Measurements from ENCODE around the gene FCSK. TPM values are rescaled to one million over a fixed set of nuclear protein-coding genes. Genes with fewer than 3 reads are reported as not detected.

The FCSK gene
- total RNA-seq, 2 experiments from 2014 or later, result 21.8 to 25.4 TPM

GRCh38 chr16:70457446-70458166, 3.2 kb downstream of the FCSK start:
- intact Hi-C loops (cut with DNase I, micrococcal nuclease), result no loop called here

GRCh38 chr16:70460737-70461261, 6.4 kb downstream of the FCSK start:
- peaks cover 3% of the 10 kb centered on the region for H3K4me1 ChIP-seq (ENCODE audit: insufficient read depth, low read length)
- no peak overlapping the region for H3K4me3 ChIP-seq (ENCODE audit: low read length)
- no peak overlapping the region for H3K27ac ChIP-seq (ENCODE audit: low read depth in 1 of 2, low read length in 2 of 2)
- no peak for ATAC-seq (ENCODE audit: poor library complexity)
- H3K9me3 ChIP-seq (ENCODE audit: control insufficient read depth in 1 of 2, insufficient read depth in 1 of 2, low read length in 2 of 2), result no peaks in the 10 kb centered on the region
- CTCF ChIA-PET, result no interaction called here
- intact Hi-C loops (cut with DNase I, micrococcal nuclease), result no loop called here
- Mint-ChIP-seq H3K27ac (no peak overlapping the region), H3K9me3 (no peaks in the 10 kb centered on the region), H3K27me3 (no peaks in the 10 kb centered on the region), H3K4me3 (no peak overlapping the region), H3K4me1 (ENCODE audit: low read depth) (peaks cover 6% of the 10 kb centered on the region), H3K36me3 (ENCODE audit: low read depth) (peaks cover 4% of the 10 kb centered on the region)
- no peaks in the 10 kb centered on the region for H3K27me3 ChIP-seq (ENCODE audit: control insufficient read depth in 1 of 2, insufficient read depth in 2 of 2, low read length in 2 of 2)
- POLR2A ChIA-PET, result no interaction called here
- TF ChIP-seq CTCF (IDR thresholded peaks at IDR 0.05), result no peak
- DNase-seq, result no peak
- H3K36me3 ChIP-seq (ENCODE audit: insufficient read depth, low read length), result peaks cover 18% of the 10 kb centered on the region

More at GRCh38 chr16:70457446-70458166, 3.2 kb downstream of the FCSK start:
- ChIA-PET CTCF (no interaction called here), POLR2A (no interaction called here)
- peak overlapping the region; percentile 81 for H3K4me3 Mint-ChIP-seq
- no peaks in the 10 kb centered on the region for H3K27me3 Mint-ChIP-seq
- H3K27ac Mint-ChIP-seq, result no peak overlapping the region
- no peak for TF ChIP-seq CTCF (IDR thresholded peaks at IDR 0.05)
- H3K27ac ChIP-seq (ENCODE audit: low read depth in 1 of 2, low read length in 2 of 2), result no peak overlapping the region
- H3K4me3 ChIP-seq (ENCODE audit: low read length), result no peak overlapping the region
- DNase-seq, result no peak
- peaks cover 23% of the 10 kb centered on the region for H3K4me1 Mint-ChIP-seq (ENCODE audit: low read depth)
- ATAC-seq (ENCODE audit: poor library complexity), result no peak
- no peaks in the 10 kb centered on the region for H3K27me3 ChIP-seq (ENCODE audit: control insufficient read depth in 1 of 2, insufficient read depth in 2 of 2, low read length in 2 of 2)
- H3K9me3 Mint-ChIP-seq, result no peaks in the 10 kb centered on the region
- peaks cover 12% of the 10 kb centered on the region for H3K36me3 Mint-ChIP-seq (ENCODE audit: low read depth)
- H3K4me1 ChIP-seq (ENCODE audit: insufficient read depth, low read length), result peaks cover 21% of the 10 kb centered on the region
- H3K9me3 ChIP-seq (ENCODE audit: control insufficient read depth in 1 of 2, insufficient read depth in 1 of 2, low read length in 2 of 2), result no peaks in the 10 kb centered on the region
- H3K36me3 ChIP-seq (ENCODE audit: insufficient read depth, low read length), result peaks cover 8% of the 10 kb centered on the region

- DNase-seq, result no peak
- Histone ChIP-seq H3K36me3 (ENCODE audit: insufficient read depth, low read length) (peaks cover 26% of the 10 kb centered on the region), H3K9me3 (ENCODE audit: control insufficient read depth in 1 of 2, insufficient read depth in 1 of 2, low read length in 2 of 2) (no peaks in the 10 kb centered on the region), H3K27ac (ENCODE audit: low read depth in 1 of 2, low read length in 2 of 2) (no peak overlapping the region), H3K27me3 (ENCODE audit: control insufficient read depth in 1 of 2, insufficient read depth in 2 of 2, low read length in 2 of 2) (no peaks in the 10 kb centered on the region), H3K4me3 (ENCODE audit: low read length) (no peak overlapping the region), H3K4me1 (ENCODE audit: insufficient read depth, low read length) (no peaks in the 10 kb centered on the region)
- H3K4me1 Mint-ChIP-seq (ENCODE audit: low read depth), result no peaks in the 10 kb centered on the region
- no peak overlapping the region for H3K27ac Mint-ChIP-seq
- H3K9me3 Mint-ChIP-seq, result no peaks in the 10 kb centered on the region
- ATAC-seq (ENCODE audit: poor library complexity), result no peak
- H3K27me3 Mint-ChIP-seq, result no peaks in the 10 kb centered on the region
- no peak for TF ChIP-seq CTCF (IDR thresholded peaks at IDR 0.05)
- ChIA-PET POLR2A (no interaction called here), CTCF (no interaction called here)
- H3K4me3 Mint-ChIP-seq, result no peak overlapping the region
- H3K36me3 Mint-ChIP-seq (ENCODE audit: low read depth), result peaks cover 9% of the 10 kb centered on the region
- intact Hi-C loops (cut with DNase I, micrococcal nuclease), result no loop called here
Observed at GRCh38 chr16:70463235-70463634, 8.8 kb downstream of the FCSK start.

All from CD4-positive, alpha-beta T cell (primary cell).